ENCODE measurements around the gene CYP2C18.

GRCh38 chr10:94676496-94676895 lies 7.0 kb upstream of the CYP2C18 start:
- TF ChIP-seq CTCF (IDR thresholded peaks at IDR 0.05) (no peak), POLR2AphosphoS5 (IDR thresholded peaks at IDR 0.05; ENCODE audit: insufficient read depth in 1 of 2, low read depth in 1 of 2) (no peak)

All from vagina (tissue), 2 donors.